ENCODE data around the gene CEL.

DNA sequence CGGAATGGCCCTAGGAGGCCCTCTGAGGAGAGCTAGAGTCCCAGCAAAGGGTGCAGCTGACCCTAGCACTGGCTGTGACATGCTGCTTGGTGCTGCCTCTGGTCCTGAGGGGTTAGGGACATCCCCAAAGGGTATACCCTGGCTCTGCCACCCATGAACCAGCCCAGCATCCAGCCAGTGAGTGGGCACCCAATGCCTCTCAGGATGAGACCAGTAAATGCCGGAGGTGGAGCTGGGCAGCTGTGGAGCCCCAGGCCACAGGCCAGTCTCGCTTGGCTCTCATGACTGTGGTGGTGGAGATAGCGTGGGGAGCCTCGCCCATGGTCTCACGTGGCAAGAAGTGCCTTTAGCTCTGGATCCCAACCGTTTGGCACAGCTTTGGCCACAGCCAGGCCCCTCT is 3.7 kb upstream of the CEL start:
- TF ChIP-seq, protein P1, sequence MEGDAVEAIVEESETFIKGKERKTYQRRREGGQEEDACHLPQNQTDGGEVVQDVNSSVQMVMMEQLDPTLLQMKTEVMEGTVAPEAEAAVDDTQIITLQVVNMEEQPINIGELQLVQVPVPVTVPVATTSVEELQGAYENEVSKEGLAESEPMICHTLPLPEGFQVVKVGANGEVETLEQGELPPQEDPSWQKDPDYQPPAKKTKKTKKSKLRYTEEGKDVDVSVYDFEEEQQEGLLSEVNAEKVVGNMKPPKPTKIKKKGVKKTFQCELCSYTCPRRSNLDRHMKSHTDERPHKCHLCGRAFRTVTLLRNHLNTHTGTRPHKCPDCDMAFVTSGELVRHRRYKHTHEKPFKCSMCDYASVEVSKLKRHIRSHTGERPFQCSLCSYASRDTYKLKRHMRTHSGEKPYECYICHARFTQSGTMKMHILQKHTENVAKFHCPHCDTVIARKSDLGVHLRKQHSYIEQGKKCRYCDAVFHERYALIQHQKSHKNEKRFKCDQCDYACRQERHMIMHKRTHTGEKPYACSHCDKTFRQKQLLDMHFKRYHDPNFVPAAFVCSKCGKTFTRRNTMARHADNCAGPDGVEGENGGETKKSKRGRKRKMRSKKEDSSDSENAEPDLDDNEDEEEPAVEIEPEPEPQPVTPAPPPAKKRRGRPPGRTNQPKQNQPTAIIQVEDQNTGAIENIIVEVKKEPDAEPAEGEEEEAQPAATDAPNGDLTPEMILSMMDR (conservative IDR thresholded peaks at IDR 0.05; ENCODE audit: low read length), result no peak
- TF ChIP-seq EZH2phosphoT487 (IDR thresholded peaks at IDR 0.05; ENCODE audit: borderline replicate concordance, low read depth, low read length), result no peak
